Fibroblast of skin of abdomen (primary cell): ENCODE measurements around the gene PRSS2.

Source experiments
- DNase-seq: peaks from one replicate; pipeline ENCODE4 v3.0.0-alpha.2; 2013

Gene PRSS2

DNA sequence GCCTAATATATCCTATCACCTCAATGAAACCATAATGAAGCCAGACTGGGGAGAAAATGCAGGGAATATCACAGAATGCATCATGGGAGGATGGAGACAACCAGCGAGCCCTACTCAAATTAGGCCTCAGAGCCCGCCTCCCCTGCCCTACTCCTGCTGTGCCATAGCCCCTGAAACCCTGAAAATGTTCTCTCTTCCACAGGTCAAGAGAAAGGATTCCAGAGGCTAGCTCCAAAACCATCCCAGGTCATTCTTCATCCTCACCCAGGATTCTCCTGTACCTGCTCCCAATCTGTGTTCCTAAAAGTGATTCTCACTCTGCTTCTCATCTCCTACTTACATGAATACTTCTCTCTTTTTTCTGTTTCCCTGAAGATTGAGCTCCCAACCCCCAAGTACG, 31.5 kb downstream of the PRSS2 start:
- DNase-seq, result no peak

DNA sequence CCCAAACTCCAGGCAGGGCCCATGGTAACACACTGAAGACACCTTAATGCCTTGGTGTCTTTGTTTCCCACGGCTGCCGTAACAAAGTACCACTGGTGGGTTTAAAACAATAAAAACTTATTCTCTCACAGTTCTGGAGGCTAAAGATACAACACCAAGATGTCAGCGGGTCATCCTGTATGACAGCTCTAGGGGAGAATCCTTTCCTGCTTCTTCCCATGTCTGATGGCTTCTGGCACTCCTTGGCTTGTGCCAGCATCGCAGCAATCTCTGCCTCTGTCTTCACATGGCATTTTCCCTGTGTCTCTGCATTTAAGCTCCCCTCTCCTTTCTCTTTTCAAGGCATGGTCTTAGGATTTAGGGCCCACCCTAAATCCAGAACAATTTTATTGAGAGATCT, 33.1 kb downstream of the PRSS2 start:
- no peak for DNase-seq

DNA sequence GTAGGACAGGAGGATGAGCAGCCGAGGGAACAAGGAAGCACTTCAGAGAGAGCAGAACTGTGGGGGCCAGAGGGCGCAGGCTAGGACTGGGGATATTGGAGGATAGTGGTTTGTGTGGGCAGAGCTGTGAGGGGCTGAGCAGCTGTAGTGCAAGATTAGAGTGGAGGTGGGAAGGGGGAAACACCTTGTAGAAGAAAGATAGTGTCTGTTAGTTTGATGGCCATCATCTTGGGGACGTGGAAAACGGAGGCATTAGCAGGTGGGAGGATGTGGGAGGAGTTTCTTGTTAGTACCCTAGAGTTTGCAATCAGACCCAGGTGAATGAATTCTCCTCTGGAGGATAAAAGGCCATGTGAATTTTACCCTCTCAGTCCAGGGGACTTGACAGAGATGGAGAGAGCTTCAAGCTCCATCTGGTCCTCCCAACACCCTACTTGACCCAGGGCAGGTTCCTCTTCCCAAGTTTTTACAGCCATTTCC, 34.0 kb downstream of the PRSS2 start:
- no peak for DNase-seq

DNA sequence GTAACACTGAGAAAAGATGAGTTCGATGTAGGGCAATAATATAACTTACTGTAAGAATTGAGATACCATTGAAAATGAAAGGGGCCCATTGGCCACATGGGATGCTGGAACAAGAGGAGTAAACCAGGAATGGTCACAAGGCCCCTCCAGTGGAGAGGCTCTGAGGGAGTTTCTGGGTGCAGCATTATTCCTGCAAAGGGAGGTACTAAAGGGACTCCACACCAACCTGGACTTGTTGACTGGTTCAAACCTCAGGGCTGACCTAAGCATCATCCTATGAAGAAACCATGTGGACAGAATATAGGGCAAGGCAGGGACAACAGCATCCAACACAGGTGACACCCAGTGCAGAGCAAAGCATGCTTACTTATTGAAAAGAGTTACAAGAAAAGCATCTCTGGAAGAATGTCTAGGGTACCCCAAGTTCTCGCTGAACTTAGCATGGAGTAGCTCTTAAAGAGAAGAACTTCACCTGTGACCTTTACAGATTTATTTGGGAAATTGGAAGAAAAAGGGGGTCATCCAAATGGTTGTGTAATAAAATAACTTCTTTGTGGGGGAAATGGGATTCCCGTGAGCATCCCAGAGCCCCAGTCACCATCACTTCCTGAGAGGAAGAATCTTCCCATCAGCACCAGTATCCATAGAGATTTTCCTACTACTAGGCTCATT, 34.7 kb downstream of the PRSS2 start:
- DNase-seq, result no peak

DNA sequence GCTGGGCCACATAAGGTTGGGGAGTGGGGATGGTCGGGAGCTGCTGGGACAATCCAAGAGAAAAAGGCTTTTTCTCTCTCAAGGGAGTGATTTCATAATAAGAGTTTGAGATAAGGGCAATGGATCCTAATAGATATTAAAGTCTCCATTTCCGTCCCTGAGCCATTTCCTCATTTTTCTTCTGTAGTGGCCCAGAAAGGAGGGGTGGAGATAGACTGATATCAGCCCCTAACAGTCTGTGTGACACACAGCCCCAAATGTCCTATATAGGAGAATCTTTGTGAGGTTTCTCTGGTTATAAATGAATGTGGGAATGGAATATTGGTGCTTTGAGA, 35.2 kb downstream of the PRSS2 start:
- DNase-seq, result no peak

DNA sequence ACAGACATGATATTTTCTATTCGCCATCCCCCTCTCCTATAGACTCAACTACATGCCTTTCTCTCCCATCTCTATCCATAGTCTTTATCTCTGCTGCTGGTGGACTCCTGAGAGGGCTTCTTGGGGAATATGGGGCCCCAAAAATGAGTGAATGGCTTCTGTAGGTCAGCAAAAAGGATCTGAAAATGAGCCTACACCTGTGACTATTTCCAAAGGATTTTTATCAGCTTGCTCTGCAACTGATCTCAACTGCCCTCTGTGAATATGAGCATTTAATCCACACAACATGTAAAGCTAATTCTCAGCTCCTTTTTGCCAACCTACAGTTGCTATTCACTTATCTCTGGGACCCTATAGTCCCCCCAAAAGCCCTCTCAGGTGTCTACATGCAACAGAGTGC, 36.2 kb downstream of the PRSS2 start:
- DNase-seq, result no peak

DNA sequence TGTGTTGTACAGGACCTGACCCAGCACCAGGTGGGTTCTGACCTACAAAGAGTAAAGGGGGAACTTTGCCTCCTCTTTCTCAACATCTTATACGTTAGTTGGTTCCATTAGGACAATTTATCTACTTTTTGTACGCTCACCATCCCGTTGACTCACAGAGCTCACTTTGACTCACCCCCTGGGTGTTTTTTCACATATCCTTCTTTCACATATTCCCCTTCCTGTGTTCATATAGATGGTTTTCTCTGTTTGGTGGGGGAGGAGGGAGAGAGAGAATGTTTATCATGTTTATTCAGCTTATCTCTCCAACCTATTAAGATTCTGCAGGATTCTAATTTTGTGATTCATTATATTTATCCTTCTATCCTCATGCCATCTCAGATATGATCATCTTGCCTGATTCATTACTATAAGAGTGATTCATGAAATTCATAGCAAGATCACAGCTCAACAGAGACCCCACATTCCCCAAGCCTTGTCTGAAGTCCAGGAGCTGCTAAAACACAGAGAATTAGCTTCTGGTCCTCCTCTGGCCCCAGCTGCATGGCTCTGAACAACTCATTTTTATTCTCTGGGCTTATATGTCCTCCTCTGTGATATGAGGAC, 37.2 kb downstream of the PRSS2 start:
- no peak for DNase-seq

DNA sequence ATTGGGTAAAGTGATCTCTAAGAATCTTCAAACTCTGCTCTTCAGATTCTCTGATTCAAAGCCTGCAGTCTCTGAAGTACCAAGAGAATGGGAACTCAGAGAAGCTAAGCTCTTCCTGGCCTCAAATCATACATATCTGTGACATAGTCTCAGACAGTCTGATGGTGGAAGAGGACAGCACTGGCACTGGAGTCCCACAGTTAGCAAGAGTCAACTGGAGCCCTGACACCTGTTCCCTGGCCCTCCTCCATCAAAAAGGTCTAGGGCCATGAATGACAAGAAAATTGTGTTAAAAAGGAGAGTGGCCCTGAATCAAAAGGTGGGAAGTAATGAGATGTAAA, 37.7 kb downstream of the PRSS2 start:
- DNase-seq, result no peak

DNA sequence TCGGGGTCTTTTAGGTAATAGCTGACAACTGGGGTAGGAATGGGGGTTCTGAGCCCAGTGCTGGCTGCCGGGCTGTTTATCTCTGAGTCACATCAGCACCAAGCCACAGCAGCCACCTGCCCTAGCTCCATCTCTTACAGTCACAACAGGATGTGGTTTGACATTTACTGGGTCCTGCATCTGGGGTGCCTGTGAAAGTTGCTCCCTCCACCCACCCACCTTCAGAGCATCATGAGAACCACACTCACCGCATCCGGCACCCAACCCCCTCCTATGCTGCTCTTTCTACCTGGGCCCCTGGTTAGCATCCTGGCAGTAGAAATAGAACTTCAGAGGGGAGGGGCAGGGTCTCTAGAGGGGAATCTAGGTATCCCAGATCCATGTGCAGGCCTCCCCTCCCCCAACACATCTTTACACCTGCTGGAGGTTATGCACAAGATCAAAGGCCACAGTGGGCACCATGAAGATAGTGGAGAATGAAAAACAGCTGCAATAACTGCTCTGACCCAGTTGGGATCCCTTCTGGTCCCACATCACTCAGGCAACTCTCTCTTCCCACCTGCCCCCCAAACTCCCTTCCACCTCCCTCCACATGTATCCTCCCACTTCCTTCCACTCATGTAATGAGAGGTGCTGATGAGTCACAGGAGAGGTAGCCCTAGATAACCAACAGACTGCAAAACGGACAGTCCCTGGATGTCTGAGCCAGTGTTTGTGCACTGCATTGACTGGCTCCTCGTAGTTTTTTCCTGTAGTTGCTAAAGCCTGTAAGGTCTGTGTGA, 38.2 kb downstream of the PRSS2 start:
- no peak for DNase-seq

DNA sequence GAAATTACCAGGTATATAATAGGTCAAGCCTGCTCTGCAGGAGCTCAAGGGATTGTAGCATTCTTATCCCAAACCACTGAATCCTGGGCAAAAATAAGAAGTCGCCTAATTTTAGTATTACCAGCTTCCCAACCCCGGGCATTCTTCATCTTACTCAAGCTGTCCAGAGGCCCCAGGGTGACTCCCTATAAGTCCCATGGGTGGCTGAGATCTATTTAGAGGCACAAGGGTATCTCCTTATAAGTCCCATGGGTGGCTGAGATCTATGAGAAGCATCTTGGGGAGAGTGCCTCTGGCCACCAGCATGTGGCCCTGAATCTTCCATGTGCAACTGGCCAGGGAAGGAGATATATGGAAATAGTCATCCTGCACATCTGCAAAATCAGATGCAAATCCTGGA, 38.9 kb downstream of the PRSS2 start:
- no peak for DNase-seq

DNA sequence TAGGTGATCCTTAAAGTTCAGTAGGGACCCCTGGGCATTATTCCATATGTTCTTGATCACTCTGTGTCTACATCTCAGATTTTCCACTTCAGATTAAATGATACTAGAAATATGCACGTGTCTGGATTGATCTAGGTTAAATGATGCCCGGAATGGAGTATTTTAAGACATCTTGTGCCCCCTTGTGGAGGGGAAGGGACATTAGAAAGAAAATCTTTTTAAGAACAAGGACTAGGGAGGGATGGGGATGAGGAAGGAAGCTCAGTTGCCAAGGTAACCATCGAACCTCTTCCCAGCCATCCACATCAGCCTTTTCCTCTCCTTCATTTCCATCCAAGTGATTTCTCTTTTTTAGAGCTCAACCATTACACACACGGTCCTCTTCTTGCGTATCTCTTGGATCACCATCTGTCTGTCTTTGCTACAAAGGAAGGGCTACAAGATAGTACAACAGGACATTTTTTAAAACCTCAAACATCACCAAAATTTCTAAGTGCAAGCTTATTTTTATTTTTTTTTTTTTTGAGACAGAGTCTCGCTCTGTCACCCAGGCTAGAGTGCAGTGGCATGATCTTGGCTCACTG, 40.5 kb downstream of the PRSS2 start:
- DNase-seq, result peak; percentile 50

DNA sequence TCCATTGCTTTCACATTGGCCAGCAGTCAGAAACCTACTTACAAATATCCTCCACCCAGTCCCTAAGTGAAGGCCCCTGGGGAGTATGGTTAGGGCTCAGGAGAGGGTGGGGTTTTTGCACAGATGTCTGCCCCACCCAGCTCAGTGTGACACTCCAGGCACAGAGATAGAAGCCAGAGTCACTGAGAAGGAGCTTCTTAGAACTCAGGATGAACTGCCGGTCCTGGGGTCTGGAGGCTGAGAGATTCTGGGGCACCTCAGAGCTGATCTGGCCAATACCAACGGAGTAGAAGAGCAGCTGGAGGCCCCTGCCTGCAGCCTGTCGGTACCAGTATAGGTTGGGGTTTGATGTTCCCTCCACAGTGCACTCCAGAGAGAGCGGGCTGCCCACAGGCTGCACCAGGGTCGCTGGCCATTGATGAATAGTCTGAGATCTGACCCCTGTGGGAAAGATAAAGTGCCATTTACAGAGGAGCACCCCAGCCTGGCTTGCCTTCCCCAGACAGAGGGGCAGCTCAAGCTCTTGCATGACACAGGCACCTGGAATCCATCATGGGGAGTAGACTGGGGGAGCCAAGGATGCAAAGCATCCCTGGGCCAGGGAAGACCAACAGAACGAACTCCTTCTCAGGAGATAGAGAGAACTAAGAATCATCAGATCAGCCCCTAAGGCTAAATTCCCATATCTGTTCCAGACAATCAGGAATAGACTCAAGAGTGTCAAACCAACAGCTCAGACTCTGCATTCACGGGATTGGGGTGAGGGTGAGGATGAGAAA, 41.9 kb downstream of the PRSS2 start:
- DNase-seq, result no peak

DNA sequence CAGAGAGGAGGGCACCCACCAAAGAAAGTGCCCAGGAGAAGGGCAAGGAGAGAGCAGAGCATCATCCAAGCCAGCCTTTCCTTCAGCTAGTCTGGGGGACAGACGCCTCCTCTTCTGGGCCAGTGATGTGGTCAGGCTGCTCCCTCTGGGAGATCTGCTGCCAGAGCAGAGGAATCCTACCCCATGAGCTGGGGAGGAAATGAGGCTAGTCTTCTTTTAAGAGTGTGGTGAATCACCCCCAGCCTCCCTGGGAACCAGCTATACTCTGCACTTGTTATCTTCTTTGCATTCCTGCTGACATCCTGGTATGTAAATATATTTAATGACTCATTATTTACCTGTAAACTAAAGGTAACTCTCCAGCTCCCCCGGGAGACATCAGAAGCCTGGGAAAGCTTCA, 42.5 kb downstream of the PRSS2 start:
- DNase-seq, result peak; percentile 62

DNA sequence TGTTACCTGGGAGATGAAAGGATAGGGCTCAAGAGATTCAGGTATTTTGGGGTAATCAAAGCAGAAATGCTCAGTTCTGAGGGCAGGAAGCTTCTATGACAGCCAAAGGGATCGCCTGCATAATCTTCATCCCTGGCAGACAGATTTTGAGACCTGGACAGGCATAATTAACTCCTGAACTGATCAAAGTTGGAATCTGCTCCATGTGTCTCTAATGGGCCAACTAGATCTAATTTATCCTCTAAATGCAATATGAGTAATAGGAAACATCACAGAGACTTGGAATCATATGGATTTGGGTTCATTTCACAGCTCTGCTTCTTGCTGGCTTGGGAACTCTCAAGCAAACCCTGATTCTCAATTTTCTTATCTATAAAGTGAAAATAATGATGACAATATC, 42.9 kb downstream of the PRSS2 start:
- DNase-seq, result no peak

DNA sequence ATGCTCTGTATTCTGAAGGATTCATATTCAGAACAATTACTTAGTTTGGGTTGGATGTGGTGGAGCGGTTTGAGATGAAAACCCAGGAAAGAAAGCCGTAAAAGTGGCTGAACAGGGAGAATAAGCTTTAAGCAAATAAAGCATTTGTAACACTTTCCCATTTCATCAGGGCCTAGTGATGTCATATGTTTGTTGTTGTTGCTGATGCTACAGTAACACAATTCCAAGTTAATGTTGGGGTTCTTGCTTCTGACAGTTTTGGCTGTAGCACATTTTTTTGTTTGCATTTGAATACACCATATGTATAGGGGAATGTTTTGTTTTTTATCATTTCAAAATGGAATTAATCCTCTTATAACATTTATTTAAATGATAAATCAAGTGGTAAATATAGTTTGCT, 43.7 kb downstream of the PRSS2 start:
- DNase-seq, result no peak

DNA sequence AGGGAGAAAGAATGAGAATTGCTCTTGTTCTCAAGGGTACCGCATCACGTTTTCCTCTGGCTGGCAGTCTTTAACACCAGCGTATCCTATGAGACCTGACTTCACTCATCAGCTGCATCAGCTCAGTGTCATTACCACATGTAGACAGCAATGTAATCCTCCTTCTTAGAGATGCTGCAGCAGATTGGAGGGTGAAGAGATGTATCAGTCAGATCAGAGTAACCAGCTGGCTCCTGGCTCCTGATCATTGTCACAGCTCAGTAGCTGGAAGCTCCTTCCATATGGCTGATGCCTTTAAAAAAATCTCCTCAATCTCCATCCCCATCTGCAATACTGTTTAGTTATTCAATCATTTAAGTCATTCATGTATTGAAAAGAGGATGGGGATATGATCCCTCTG, 44.4 kb downstream of the PRSS2 start:
- no peak for DNase-seq

DNA sequence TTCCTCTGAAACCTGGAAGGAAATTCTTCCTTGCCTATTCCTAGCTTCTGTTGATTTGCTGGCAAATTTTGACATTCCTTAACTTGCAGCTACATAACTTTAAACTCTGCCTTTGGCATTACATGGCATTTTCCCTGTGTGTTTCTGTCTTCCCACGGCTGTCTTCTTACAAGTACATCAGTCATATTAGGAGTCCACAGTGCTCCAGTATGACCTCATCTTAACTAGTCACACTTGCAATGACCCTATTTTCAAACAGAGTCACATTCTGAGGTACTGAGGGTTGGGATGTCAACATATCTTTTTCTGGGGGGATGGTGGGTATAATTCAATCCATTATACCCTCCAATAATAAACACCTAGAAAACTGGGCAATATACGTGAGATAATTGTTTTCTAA, 46.7 kb downstream of the PRSS2 start:
- no peak for DNase-seq

DNA sequence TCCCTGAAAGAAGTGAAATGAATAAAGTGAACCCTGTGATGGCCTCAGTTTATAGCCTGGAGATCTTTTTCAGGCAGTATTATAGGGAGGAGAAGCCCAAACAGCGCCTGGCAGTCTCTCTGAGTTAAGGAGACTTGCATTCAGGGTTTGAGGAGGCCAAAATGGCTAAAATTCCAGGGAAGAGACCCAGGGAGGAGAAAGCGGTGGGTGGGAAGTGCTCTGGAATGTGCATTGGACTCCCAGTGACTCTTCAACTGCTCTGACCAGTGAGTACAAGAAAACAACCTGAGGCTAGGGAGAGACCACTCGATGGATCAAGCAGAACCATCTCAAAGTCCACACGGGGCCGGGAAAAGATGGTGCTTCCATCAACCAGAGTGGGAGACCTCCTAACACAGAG, 48.8 kb downstream of the PRSS2 start:
- DNase-seq, result no peak

DNA sequence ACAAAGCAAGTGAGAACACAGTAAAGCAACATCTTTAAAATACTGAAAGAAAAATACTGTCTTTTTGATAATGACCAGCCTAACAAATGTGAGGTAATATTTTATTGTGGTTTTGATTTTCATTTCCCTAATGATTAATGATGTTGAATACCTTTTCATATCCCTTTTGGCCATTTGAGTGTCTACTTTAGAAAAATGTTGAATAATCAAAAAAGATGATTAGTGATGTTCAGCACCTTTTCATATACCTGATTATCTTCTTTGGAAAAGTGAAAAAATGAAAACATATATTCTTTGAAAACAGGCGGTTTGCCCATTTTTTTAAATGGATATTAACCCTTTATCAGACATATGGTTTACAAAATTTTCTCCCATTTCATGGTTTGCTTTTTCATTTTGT, 51.9 kb downstream of the PRSS2 start:
- no peak for DNase-seq
